Bronchus fibroblast of lung (primary cell): ENCODE measurements around the gene TRIO. TPM values are rescaled to one million over a fixed set of nuclear protein-coding genes. Genes with fewer than 3 reads are reported as not detected.

Experiments used
- total RNA-seq: library from RNA; depleted of rRNA; stranded (reverse); fragments of >200 nt; gene quantifications from 2 replicates; pipeline ENCODE4 v1.2.3, GENCODE V29; 2015

TRIO gene
- 76.9 and 77.7 TPM in 2 replicates for total RNA-seq

DNA sequence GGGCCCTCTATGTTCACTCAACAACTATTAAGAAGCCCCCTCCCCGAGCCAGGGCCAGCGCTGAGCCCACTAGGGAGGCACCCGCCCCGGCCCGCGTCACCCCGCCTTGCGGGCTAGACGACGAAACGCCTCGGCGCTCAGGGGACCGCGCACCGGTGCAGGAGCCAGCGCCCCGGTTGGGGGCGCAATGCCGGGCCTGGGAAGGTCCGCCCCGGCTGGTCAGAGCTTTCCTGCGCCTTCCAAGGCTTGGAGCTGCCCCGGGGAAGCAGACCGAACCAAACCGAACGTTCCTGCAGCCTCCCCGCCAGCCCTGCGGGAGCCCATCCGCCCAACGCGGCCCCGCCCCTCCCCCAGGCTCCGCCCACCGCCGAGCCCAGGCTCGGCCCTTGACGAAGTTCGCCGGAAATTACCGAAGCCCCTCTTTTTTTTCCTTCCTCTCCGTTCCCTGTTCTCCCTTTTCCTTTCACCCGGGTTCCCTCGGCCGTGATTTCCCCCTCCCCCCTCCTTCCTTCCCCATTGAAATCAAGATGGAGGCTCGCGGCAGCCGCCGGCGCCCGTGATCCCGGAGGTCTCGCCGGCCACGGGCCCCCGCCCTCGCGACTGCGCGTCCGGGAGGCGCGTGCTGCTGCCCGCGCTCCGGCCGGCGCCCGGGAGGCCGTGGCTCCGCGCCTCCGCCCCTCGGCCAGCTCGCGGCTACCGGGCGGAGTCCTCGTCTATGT is at the start of gene TRIO:
TRIO (plus strand) TSS at position 516 of the 719 bp plus-strand sequence. CDS start 384 bp downstream, outside the sequence.

Other genes starting within 250 kb of the TRIO start
- 0.67 and 1.2 TPM in 2 replicates for gene DNAH5, start 198.7 kb upstream of the TRIO start, total RNA-seq